GM21528 (cell line): ENCODE measurements around the gene QKI.
A peak's percentile ranks its signal among the peaks of the same experiment; 100 is the strongest.
"Not testable (repeated sequence)": the region's sequence is repeated elsewhere in the genome, so short reads cannot be mapped to it uniquely, and the experiment has no call there.

ENCODE experiments used
- ATAC-seq: cut with Tn5 transposase; IDR thresholded peaks from one replicate; pipeline ENCODE4 v1.9.1; 2021; ENCODE audit warnings: mild to moderate bottlenecking, moderate library complexity; ENCODE audit not compliant: unreplicated experiment, low FRiP score

QKI gene

GRCh38 chr6:163414117-163414945 lies at the start of gene QKI:
Gene QKI, plus strand, starts transcription at chr6:163414718. Its CDS starts 476 bp downstream, at chr6:163415194.
- peak; percentile 46 for ATAC-seq

GRCh38 chr6:163366288-163366687 lies 48.2 kb upstream of the QKI start:
- ATAC-seq: no peak

- no peak for ATAC-seq
Observed at GRCh38 chr6:163367497-163368183, 46.9 kb upstream of the QKI start.

GRCh38 chr6:163369141-163369540 lies 45.4 kb upstream of the QKI start:
- no peak for ATAC-seq

GRCh38 chr6:163369628-163370365 lies 44.7 kb upstream of the QKI start:
- no peak for ATAC-seq

- ATAC-seq: no peak
Observed at GRCh38 chr6:163370464-163371117, 43.9 kb upstream of the QKI start.

GRCh38 chr6:163371129-163371528 lies 43.4 kb upstream of the QKI start:
- ATAC-seq: no peak

- no peak for ATAC-seq
Observed at GRCh38 chr6:163373240-163373639, 41.3 kb upstream of the QKI start.

GRCh38 chr6:163375361-163375760 lies 39.2 kb upstream of the QKI start:
- no peak for ATAC-seq

GRCh38 chr6:163376187-163376586 lies 38.3 kb upstream of the QKI start:
- no peak for ATAC-seq

- ATAC-seq: no peak
Observed at GRCh38 chr6:163377561-163377960, 37.0 kb upstream of the QKI start.

GRCh38 chr6:163380216-163380615 lies 34.3 kb upstream of the QKI start:
- no peak for ATAC-seq

GRCh38 chr6:163381118-163381756 lies 33.3 kb upstream of the QKI start:
- no peak for ATAC-seq

- not testable (repeated sequence) for ATAC-seq
Observed at GRCh38 chr6:163383396-163383795, 31.1 kb upstream of the QKI start.

- no peak for ATAC-seq
Observed at GRCh38 chr6:163383912-163384311, 30.6 kb upstream of the QKI start.

- no peak for ATAC-seq
Observed at GRCh38 chr6:163384510-163384909, 30.0 kb upstream of the QKI start.

GRCh38 chr6:163385503-163385902 lies 29.0 kb upstream of the QKI start:
- ATAC-seq: not testable (repeated sequence)

GRCh38 chr6:163386329-163386908 lies 28.1 kb upstream of the QKI start:
- ATAC-seq: no peak

GRCh38 chr6:163387317-163387716 lies 27.2 kb upstream of the QKI start:
- no peak for ATAC-seq

- no peak for ATAC-seq
Observed at GRCh38 chr6:163389354-163389753, 25.2 kb upstream of the QKI start.
